C4-2B (cell line): ENCODE data around the gene DEF6.
A peak's percentile ranks its signal among the peaks of the same experiment; 100 is the strongest.

ENCODE experiments used
- CTCF ChIP-seq: fragments of 450-650 bp; conservative IDR thresholded peaks from 2 replicates; pipeline ENCODE4 v1.5.1; 2017; ENCODE audit warnings: mild to moderate bottlenecking
- ZFX ChIP-seq: fragments of 450-650 bp; IDR thresholded peaks from 2 replicates; pipeline ENCODE4 v1.6.1; 2017

GRCh38 chr6:35294308-35294945, 3.2 kb upstream of the DEF6 start:
- TF ChIP-seq CTCF (peak; percentile 87), ZFX (no peak)
